ENCODE measurements around the gene HOXD8. TPM values are rescaled to one million over a fixed set of nuclear protein-coding genes. Genes with fewer than 3 reads are reported as not detected.
A peak's percentile ranks its signal among the peaks of the same experiment; 100 is the strongest.

Gene HOXD8
- total and polyA plus RNA-seq, 2 experiments from 2014 or later, result 19.7 to 27.8 TPM

DNA sequence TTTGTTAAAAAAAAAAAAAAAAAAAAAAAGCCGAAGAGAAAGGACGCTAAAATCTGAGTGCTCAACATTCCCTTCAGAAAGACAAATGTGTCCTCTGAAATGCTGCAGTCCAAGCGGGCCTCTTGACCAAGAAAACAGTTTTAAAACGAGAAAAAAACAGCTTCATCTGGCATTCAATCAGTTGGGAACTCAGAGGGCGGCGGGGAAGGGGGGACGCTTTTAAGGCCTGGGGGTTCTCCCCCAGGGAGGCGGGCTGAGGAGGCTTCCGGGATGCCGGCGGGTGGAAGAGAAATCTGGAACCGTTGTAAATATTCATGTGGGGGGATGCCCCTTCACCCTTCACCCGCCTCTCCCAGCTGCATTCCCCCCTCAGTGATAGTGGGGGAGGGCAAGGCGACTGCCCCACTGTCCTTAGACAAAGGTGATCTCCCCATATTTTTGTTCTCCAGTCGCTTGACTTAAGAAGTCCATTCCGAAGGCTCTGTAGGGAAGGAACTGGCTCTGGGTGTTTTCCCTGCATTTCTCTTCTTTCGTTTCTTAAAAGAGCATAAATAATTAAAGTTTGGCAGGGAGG, 25.7 kb upstream of the HOXD8 start:
- Histone ChIP-seq H3K36me3 (ENCODE audit: low read depth) (no peaks in the 10 kb centered on the region), H3K4me2 (ENCODE audit: unreplicated experiment) (peak overlapping the region; percentile 95), H3K27me3 (replicated peaks; ENCODE audit: insufficient read depth) (no peaks in the 10 kb centered on the region), H3K4me1 (ENCODE audit: insufficient read depth) (peaks cover 8% of the 10 kb centered on the region), H3K9me2 (ENCODE audit: insufficient read depth) (no peaks in the 10 kb centered on the region), H3F3A (ENCODE audit: insufficient read depth) (peaks cover 23% of the 10 kb centered on the region), H3K9ac (peak overlapping the region; percentile 93), H4K20me1 (ENCODE audit: insufficient read depth) (no peaks in the 10 kb centered on the region), H3K27ac (peak overlapping the region; percentile 89), H3K4me3 (peak overlapping the region; percentile 88), H2AFZ (peak overlapping the region; percentile 82), H3K9me3 (ENCODE audit: low read depth) (no peaks in the 10 kb centered on the region), H3K79me2 (ENCODE audit: insufficient read depth) (peaks cover 66% of the 10 kb centered on the region)
- peak; percentile 50 for DNase-seq
- TF ChIP-seq EZH2phosphoT487 (IDR thresholded peaks at IDR 0.05; ENCODE audit: insufficient read depth, low read depth) (no peak), EZH2 (IDR thresholded peaks at IDR 0.05; ENCODE audit: insufficient read depth, poor library complexity, severe bottlenecking) (no peak)
- whole genome bisulfite sequencing, 2 experiments (ENCODE audit: low coverage in 1 of 2, low lambda C conversion rate in 2 of 2, missing lambda C conversion rate in 2 of 2), result 1% methylated on average over 16 to 17 of the region's 17 CpGs
- in situ Hi-C loops (cut with MboI), result loop anchor here (25.0 kb wide), 1 partner anchor 1633 kb away; no protein-coding TSS in a partner anchor

DNA sequence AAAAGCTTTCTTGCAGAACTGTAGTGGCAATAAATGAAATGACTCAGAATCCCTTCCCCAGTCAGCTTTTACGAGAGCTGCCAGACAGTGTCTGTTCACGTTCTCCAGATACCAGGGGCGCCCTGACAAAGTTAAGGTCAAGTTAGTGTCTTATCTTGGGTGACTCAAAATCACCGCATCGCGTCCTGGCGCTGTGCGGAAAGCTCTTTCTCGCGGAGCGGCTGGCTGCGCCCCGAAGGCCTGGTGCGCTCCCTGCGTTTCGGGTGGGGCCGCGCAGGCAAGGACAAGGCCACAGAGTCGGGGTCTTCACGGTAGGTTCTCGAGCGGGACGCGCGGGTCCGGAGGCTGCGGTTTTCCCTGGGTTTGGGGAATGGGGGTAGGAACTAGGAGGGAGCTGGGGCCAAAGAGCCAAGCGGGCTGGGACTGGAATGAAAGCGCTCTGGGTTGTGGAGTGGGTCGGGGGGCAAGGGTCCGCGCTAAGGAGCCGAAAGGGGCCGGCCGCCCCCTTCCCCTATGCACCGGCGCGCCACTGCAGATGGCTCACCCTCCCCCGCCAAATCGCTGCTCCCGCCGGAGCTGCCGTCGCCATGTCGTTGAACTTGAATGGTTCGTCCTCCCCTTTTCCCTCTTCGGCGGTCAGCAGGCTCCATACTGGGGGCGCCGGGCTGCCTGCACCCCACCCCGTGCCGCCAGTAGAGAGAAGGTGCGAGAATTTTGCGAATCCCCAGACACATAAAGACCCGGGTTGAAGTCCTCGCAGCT, 25.0 kb upstream of the HOXD8 start:
- Histone ChIP-seq H3K27me3 (replicated peaks; ENCODE audit: insufficient read depth) (no peaks in the 10 kb centered on the region), H3K9me3 (ENCODE audit: low read depth) (no peaks in the 10 kb centered on the region), H2AFZ (peak overlapping the region; percentile 82), H3K27ac (peak overlapping the region; percentile 89), H3K4me3 (peak overlapping the region; percentile 88), H3K4me2 (ENCODE audit: unreplicated experiment) (peak overlapping the region; percentile 95), H3K79me2 (ENCODE audit: insufficient read depth) (peaks cover 73% of the 10 kb centered on the region), H3K9me2 (ENCODE audit: insufficient read depth) (no peaks in the 10 kb centered on the region), H3F3A (ENCODE audit: insufficient read depth) (peaks cover 28% of the 10 kb centered on the region), H3K4me1 (ENCODE audit: insufficient read depth) (peaks cover 8% of the 10 kb centered on the region), H3K36me3 (ENCODE audit: low read depth) (peaks cover under 1% of the 10 kb centered on the region; the same call in 1 of the 2 replicates), H3K9ac (peak overlapping the region; percentile 93), H4K20me1 (ENCODE audit: insufficient read depth) (no peaks in the 10 kb centered on the region)
- in situ Hi-C loops (cut with MboI), result loop anchor here (25.0 kb wide), 1 partner anchor 1633 kb away; no protein-coding TSS in a partner anchor
- 1% methylated on average over 47 to 56 of the region's 56 CpGs for WGBS, 2 experiments (ENCODE audit: low coverage in 1 of 2, low lambda C conversion rate in 2 of 2, missing lambda C conversion rate in 2 of 2)
- peak; percentile 85 for DNase-seq
- TF ChIP-seq EZH2 (IDR thresholded peaks at IDR 0.05; ENCODE audit: insufficient read depth, poor library complexity, severe bottlenecking) (no peak), EZH2phosphoT487 (IDR thresholded peaks at IDR 0.05; ENCODE audit: insufficient read depth, low read depth) (no peak)

DNA sequence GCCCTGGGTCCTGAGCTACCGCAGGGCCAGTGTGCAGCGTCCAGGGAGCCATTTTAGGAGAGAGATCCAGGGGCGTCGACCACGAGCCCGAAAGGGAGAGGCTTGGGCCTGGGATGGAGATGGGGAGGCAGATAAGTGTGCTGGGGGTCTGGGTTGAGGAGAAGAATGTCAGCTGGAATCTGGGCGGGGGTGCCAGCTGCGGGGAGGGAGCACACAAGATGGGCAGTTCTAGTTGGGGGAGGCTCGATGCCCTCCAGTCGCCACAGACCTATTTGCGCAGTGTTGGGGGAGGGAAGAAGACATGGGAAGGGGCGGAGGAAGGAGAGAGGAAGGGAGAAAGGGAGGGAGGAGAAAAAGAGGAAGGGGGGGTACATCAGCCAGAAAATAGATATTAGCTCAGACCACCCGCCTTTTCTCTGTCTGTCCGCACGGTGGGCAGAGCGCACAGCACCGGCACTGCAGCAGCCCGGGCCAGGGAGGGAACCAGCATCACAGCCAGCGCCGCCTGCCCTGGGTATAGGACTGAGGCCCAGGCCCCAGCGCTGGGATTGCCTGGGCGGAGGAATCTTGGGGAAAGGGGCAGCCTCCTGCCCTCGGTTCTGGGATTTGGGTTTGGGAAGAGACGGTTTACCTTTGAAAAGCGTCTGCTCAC, 24.3 kb upstream of the HOXD8 start:
- peaks cover 8% of the 10 kb centered on the region for H3K4me1 ChIP-seq (ENCODE audit: insufficient read depth)
- 0 to 1% methylated on average over 21 to 25 of the region's 25 CpGs for WGBS, 2 experiments (ENCODE audit: low coverage in 1 of 2, low lambda C conversion rate in 2 of 2, missing lambda C conversion rate in 2 of 2)
- peaks cover 80% of the 10 kb centered on the region for H3K79me2 ChIP-seq (ENCODE audit: insufficient read depth)
- TF ChIP-seq EZH2 (IDR thresholded peaks at IDR 0.05; ENCODE audit: insufficient read depth, poor library complexity, severe bottlenecking) (no peak), EZH2phosphoT487 (IDR thresholded peaks at IDR 0.05; ENCODE audit: insufficient read depth, low read depth) (no peak)
- peak overlapping the region; percentile 89 for H3K27ac ChIP-seq
- H3K4me3 ChIP-seq, result peak overlapping the region; percentile 88
- no peaks in the 10 kb centered on the region for H3K27me3 ChIP-seq (replicated peaks; ENCODE audit: insufficient read depth)
- H3K9me3 ChIP-seq (ENCODE audit: low read depth), result no peaks in the 10 kb centered on the region
- in situ Hi-C loops (cut with MboI), result loop anchor here (25.0 kb wide), 1 partner anchor 1632 kb away; no protein-coding TSS in a partner anchor
- H3F3A ChIP-seq (ENCODE audit: insufficient read depth), result peaks cover 34% of the 10 kb centered on the region
- H4K20me1 ChIP-seq (ENCODE audit: insufficient read depth), result no peaks in the 10 kb centered on the region
- peak; percentile 80 for DNase-seq
- H3K9me2 ChIP-seq (ENCODE audit: insufficient read depth), result no peaks in the 10 kb centered on the region
- peaks cover 7% of the 10 kb centered on the region for H3K36me3 ChIP-seq (ENCODE audit: low read depth)
- peak overlapping the region; percentile 82 for H2AFZ ChIP-seq
- peak overlapping the region; percentile 93 for H3K9ac ChIP-seq
- peak overlapping the region; percentile 95 for H3K4me2 ChIP-seq (ENCODE audit: unreplicated experiment)
